Peyer's patch (tissue), 4 donors: Measurements from ENCODE around the gene LINGO4. TPM values are rescaled to one million over a fixed set of nuclear protein-coding genes. Genes with fewer than 3 reads are reported as not detected.
A peak's percentile ranks its signal among the peaks of the same experiment; 100 is the strongest.

Source experiments
- DNase-seq, 3 donors: peaks; one replicate each; pipeline ENCODE4 v3.0.0-alpha.2; 2017 to 2019
- H3K27ac ChIP-seq, 4 donors: fragments of 200-600 bp; sonication (generic); one replicate each; pipeline ENCODE4 v1.5.1; 2016 to 2019
- H3K27me3 ChIP-seq, 2 donors: fragments of 200-600 bp; sonication (generic); one replicate each; pipeline ENCODE4 v1.5.1; 2019
- H3K36me3 ChIP-seq, 3 donors: fragments of 200-600 bp; sonication (generic); one replicate each; pipeline ENCODE4 v1.5.1; 2016 to 2019
- H3K4me1 ChIP-seq, 4 donors: fragments of 200-600 bp; sonication (generic); one replicate each; pipeline ENCODE4 v1.5.1; 2016 to 2019
- H3K4me3 ChIP-seq, 4 donors: fragments of 200-600 bp; sonication (generic); 1 replicate in 3 of 4; 2 replicates in 1 of 4; pipeline ENCODE4 v1.5.1; 2016 to 2019; ENCODE audit warnings: mild to moderate bottlenecking in 1 of 4
- H3K9me3 ChIP-seq, 4 donors: fragments of 200-600 bp; sonication (generic); one replicate each; pipeline ENCODE4 v1.5.1; 2016 to 2019; ENCODE audit warnings: mild to moderate bottlenecking in 1 of 4
- POLR2A ChIP-seq, 2 donors: fragments of 450-650 bp; IDR thresholded peaks; one replicate each; pipeline ENCODE4 v1.5.1; 2017; ENCODE audit warnings: antibody characterized with exemption in 2 of 2, mild to moderate bottlenecking in 2 of 2, moderate library complexity in 2 of 2
- total RNA-seq, 4 donors: library from RNA; depleted of rRNA; stranded (reverse); fragments of >200 nt; gene quantifications; one replicate each; pipeline ENCODE4 v1.1.0, GENCODE V29; 2016
- TF ChIP-seq, protein P1 (sequence below), 6 experiments: fragments of 450-650 bp in 4 of 6; fragments of 200-600 bp in 2 of 6; sonication (generic) in 1 of 6; IDR thresholded peaks; one replicate each; pipeline ENCODE4 v1.5.1; 2017 to 2019; ENCODE audit warnings: antibody characterized with exemption in 6 of 6, mild to moderate bottlenecking in 3 of 6, moderate library complexity in 1 of 6

LINGO4 gene
- total RNA-seq, 4 donors from 2014 or later, result 1.0 to 1.3 (median 1.1) TPM; not detected in 1

DNA sequence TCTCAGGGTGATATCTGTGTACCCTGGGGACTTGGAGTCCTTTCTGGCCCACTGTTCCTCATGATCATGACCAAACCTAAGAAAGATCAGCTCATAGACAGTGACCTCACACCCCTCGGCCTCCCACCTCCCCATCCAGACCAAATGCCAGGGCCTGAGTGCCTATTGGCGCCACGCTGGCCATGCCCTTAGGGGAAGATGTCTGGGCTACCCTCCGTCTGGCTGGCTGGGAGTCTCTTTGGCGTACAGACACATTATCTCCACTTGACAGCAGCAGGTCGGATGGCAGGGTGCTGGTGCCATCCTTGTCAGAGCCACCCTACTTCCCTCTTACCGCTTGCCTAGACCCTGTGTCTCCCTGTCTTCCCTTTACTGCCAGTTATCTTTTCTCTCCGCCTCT lies 18.0 kb upstream of the LINGO4 start:
- Histone ChIP-seq H3K36me3 (no peaks in the 10 kb centered on the region), H3K27ac (no peak overlapping the region), H3K9me3 (no peaks in the 10 kb centered on the region), H3K27me3 (no peaks in the 10 kb centered on the region), H3K4me3 (no peak overlapping the region), H3K4me1 (peaks cover 0 to 11% (median under 1%) of the 10 kb centered on the region in 4 donors)
- TF ChIP-seq, protein P1, sequence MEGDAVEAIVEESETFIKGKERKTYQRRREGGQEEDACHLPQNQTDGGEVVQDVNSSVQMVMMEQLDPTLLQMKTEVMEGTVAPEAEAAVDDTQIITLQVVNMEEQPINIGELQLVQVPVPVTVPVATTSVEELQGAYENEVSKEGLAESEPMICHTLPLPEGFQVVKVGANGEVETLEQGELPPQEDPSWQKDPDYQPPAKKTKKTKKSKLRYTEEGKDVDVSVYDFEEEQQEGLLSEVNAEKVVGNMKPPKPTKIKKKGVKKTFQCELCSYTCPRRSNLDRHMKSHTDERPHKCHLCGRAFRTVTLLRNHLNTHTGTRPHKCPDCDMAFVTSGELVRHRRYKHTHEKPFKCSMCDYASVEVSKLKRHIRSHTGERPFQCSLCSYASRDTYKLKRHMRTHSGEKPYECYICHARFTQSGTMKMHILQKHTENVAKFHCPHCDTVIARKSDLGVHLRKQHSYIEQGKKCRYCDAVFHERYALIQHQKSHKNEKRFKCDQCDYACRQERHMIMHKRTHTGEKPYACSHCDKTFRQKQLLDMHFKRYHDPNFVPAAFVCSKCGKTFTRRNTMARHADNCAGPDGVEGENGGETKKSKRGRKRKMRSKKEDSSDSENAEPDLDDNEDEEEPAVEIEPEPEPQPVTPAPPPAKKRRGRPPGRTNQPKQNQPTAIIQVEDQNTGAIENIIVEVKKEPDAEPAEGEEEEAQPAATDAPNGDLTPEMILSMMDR (IDR thresholded peaks at IDR 0.05), result no peak
- no peak for TF ChIP-seq POLR2A (IDR thresholded peaks at IDR 0.05)
- DNase-seq, result no peak

DNA sequence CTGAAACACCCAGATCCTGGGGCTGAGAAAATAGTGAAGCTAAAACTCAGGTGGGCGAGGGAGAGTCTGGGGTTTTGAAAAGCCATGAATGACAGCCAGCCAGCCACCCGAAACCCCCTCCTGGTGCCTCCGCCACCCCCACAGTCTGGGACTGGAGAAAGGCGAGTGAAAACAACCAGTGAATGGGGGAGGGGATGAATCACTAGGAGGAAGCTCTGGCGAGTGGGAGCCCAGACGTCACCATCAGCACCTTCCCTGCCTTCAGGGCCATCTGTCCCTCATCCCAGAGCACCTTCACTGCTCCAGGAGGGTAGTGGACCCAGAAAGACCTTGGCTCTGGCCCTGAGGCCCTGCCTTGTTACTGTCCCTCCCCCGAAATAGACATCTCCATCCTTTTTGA lies 17.2 kb upstream of the LINGO4 start:
- Histone ChIP-seq H3K27me3 (no peaks in the 10 kb centered on the region), H3K9me3 (no peaks in the 10 kb centered on the region), H3K36me3 (no peaks in the 10 kb centered on the region), H3K4me1 (peaks cover 0 to 11% (median 0%) of the 10 kb centered on the region in 4 donors), H3K27ac (peak overlapping the region in 1 of 4 donors; percentile 19), H3K4me3 (no peak overlapping the region)
- TF ChIP-seq, protein P1 (IDR thresholded peaks at IDR 0.05), result no peak
- no peak for TF ChIP-seq POLR2A (IDR thresholded peaks at IDR 0.05)
- DNase-seq, result no peak

DNA sequence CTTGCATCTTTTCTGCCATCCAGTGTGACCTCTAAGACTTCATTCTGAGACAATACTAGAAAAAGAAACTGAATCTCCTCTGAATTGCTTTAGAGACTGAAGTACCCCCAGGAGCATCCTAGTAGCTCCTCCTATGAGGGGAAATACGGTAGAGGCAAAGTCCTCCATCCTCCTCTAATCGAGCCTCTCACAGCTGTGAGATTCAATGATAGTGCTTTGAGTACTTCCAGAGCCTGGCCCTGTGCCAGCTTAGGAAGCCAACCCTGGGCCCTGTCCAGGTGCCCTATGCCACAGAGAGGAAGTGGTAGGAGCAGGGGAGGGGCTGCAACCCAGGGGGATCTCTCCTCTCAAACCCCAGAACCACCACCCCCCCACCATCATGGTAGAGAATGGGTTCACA lies 15.7 kb upstream of the LINGO4 start:
- peaks cover 0 to 5% (median 0%) of the 10 kb centered on the region in 4 donors for H3K4me1 ChIP-seq
- DNase-seq, result no peak
- no peaks in the 10 kb centered on the region for H3K9me3 ChIP-seq
- H3K27me3 ChIP-seq, result no peaks in the 10 kb centered on the region
- no peak overlapping the region for H3K4me3 ChIP-seq
- TF ChIP-seq, protein P1 (IDR thresholded peaks at IDR 0.05), result no peak
- no peak for TF ChIP-seq POLR2A (IDR thresholded peaks at IDR 0.05)
- H3K36me3 ChIP-seq, result peaks cover 0 to 2% (median 0%) of the 10 kb centered on the region in 3 donors
- H3K27ac ChIP-seq, result no peak overlapping the region

DNA sequence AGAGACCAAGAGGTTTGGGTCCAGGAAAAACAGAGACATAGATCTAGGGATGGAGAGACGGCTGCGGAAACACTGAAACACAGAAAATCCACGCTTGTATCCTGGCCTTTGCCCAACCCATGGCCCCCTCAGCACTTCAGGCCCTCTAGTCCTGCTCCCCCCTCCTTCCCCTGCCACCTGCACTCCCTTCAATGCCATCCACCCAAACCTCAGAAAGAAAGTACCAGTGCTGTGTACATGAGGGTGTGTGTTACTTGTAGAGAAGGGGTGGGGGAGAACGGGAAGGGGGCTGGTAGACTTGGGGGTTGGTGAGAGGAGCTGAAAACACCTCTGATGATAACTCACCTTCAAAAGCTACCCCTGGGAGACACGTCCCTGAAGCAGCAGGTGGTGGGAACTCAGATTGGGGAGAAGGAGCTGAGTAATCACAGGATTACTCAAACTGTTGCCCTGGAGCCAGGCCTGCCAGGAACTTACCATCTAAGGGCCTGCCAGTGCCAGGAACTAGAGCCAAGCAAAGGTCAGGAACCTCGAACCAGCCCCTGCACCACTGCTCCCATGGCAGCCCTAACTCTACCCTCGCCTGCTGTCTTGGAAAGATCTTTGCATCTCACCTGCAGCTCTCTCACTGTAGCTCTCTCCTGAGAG lies 14.9 kb upstream of the LINGO4 start:
- Histone ChIP-seq H3K27me3 (no peaks in the 10 kb centered on the region), H3K4me3 (no peak overlapping the region), H3K9me3 (no peaks in the 10 kb centered on the region), H3K36me3 (peaks cover 0 to 6% (median 0%) of the 10 kb centered on the region in 3 donors), H3K4me1 (no peaks in the 10 kb centered on the region), H3K27ac (no peak overlapping the region)
- no peak for TF ChIP-seq POLR2A (IDR thresholded peaks at IDR 0.05)
- TF ChIP-seq, protein P1 (IDR thresholded peaks at IDR 0.05), result no peak
- peak in 1 of 3 donors; percentile 9 for DNase-seq

DNA sequence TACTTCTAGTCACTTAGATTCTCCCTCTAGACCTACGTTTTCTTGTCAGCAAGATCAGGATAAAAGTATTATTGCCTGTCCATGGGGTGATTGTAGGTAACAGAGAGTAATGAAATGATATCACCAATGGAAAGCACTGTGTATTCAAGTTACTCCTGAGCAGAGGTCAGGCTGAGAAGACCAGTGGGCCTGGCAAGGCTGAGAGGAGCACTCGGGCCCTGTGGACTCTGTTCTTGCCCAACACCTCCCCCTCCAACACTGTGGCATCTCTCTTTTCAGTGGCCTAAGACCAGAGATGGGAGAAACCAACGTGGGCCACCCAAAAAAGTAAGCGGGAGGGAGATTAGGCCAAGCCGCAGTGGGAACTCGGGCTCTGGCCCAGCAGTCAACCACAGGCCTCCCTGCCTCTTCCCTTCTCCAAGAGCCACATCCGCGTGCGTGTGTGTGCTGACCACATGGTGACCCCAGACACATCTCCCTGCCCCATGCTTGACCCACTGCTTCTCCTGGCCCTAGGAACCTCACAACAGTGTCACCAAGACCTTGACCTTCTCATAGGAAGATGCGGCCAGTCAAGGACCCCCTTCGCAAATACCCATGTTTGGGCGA lies 14.1 kb upstream of the LINGO4 start:
- no peak for TF ChIP-seq POLR2A (IDR thresholded peaks at IDR 0.05)
- TF ChIP-seq, protein P1 (IDR thresholded peaks at IDR 0.05), result no peak

More for the DNA sequence above, 14.1 kb upstream of the LINGO4 start:
- Histone ChIP-seq H3K27me3 (no peaks in the 10 kb centered on the region), H3K9me3 (no peaks in the 10 kb centered on the region), H3K36me3 (peaks cover 0 to 11% (median 0%) of the 10 kb centered on the region in 3 donors), H3K4me3 (no peak overlapping the region), H3K4me1 (no peaks in the 10 kb centered on the region), H3K27ac (no peak overlapping the region)
- DNase-seq, result peak in 1 of 3 donors; percentile 15
